Prostate gland (tissue), 2 donors: ENCODE measurements around the gene ARHGEF12.

Experiments used
- POLR2AphosphoS5 ChIP-seq: sonication (generic); formaldehyde crosslinking; IDR thresholded peaks from one replicate; pipeline ENCODE4 v1.6.1; 2017; ENCODE audit warnings: antibody characterized with exemption
- TF ChIP-seq, protein P1 (sequence below), 4 experiments: fragments of 200-600 bp in 2 of 4; fragments of 450-650 bp in 2 of 4; sonication (generic) in 2 of 4; IDR thresholded peaks; 1 replicate in 3 of 4; 2 replicates in 1 of 4; pipeline ENCODE4 v1.5.1; 2016 to 2019; ENCODE audit warnings: antibody characterized with exemption in 4 of 4, mild to moderate bottlenecking in 2 of 4, moderate library complexity in 2 of 4

DNA sequence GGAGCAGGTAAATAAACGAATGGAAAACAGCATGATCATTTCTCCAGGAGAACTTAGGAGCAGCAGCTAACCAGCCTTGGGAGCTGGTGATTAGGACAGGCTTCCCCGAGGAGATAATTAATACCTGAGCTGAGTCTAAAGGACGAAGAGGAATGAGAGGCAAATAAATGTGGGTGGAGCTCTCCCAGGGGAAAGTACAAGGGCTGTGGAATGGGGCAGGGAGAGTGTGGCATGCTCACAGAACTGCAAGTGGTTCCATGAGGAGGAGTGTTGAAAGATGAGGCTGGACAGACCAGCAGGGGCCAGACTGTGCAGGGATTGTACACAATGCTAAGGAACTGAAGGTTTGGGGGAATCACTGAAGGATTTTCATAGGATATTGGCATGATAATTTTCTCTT is 25.3 kb upstream of the ARHGEF12 start:
- TF ChIP-seq, protein P1, sequence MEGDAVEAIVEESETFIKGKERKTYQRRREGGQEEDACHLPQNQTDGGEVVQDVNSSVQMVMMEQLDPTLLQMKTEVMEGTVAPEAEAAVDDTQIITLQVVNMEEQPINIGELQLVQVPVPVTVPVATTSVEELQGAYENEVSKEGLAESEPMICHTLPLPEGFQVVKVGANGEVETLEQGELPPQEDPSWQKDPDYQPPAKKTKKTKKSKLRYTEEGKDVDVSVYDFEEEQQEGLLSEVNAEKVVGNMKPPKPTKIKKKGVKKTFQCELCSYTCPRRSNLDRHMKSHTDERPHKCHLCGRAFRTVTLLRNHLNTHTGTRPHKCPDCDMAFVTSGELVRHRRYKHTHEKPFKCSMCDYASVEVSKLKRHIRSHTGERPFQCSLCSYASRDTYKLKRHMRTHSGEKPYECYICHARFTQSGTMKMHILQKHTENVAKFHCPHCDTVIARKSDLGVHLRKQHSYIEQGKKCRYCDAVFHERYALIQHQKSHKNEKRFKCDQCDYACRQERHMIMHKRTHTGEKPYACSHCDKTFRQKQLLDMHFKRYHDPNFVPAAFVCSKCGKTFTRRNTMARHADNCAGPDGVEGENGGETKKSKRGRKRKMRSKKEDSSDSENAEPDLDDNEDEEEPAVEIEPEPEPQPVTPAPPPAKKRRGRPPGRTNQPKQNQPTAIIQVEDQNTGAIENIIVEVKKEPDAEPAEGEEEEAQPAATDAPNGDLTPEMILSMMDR (IDR thresholded peaks at IDR 0.05), result no peak
- no peak for TF ChIP-seq POLR2AphosphoS5
